Trophoblast cell (in vitro differentiated cells and primary cell): ENCODE data around the gene PGAP2.
A peak's percentile ranks its signal among the peaks of the same experiment; 100 is the strongest.

ENCODE experiments used
- DNase-seq, 2 donors: peaks; one replicate each; pipeline ENCODE4 v3.0.0-alpha.2; 2016
- H2AFZ ChIP-seq: 2 replicates; pipeline ENCODE4 v1.6.1; 2013; ENCODE audit warnings: low read length, moderate library complexity, mild to moderate bottlenecking; ENCODE audit not compliant: insufficient read depth, poor library complexity
- H2AK5ac ChIP-seq: 2 replicates; pipeline ENCODE4 v1.6.1; 2013; ENCODE audit warnings: mild to moderate bottlenecking, low read length
- H2BK120ac ChIP-seq: 2 replicates; pipeline ENCODE4 v1.6.1; 2013; ENCODE audit warnings: low read length, mild to moderate bottlenecking, moderate library complexity; ENCODE audit not compliant: insufficient read depth, poor library complexity
- H2BK12ac ChIP-seq: 2 replicates; pipeline ENCODE4 v1.6.1; 2013; ENCODE audit warnings: mild to moderate bottlenecking, low read length, moderate library complexity
- H2BK5ac ChIP-seq: 2 replicates; pipeline ENCODE4 v1.6.1; 2013; ENCODE audit warnings: low read length, low read depth, moderate library complexity, mild to moderate bottlenecking; ENCODE audit not compliant: poor library complexity
- H3K14ac ChIP-seq: 2 replicates; pipeline ENCODE4 v1.6.1; 2013; ENCODE audit warnings: mild to moderate bottlenecking, low read length
- H3K18ac ChIP-seq: 2 replicates; pipeline ENCODE4 v1.6.1; 2013; ENCODE audit warnings: mild to moderate bottlenecking, low read length
- H3K23ac ChIP-seq: 2 replicates; pipeline ENCODE4 v1.6.1; 2013; ENCODE audit warnings: low read length
- H3K27ac ChIP-seq: 2 replicates; pipeline ENCODE4 v1.5.1; 2013; ENCODE audit warnings: low read depth, mild to moderate bottlenecking, inconsistent platforms, low read length, moderate library complexity
- H3K27me3 ChIP-seq: 2 replicates; pipeline ENCODE4 v1.6.1; 2013; ENCODE audit warnings: inconsistent platforms, mild to moderate bottlenecking, low read length, moderate library complexity; ENCODE audit not compliant: insufficient read depth
- H3K36me3 ChIP-seq, 2 experiments: 1 replicate in 1 of 2; 2 replicates in 1 of 2; pipeline ENCODE4 v1.6.1; 2013; ENCODE audit warnings: low read length in 2 of 2, mild to moderate bottlenecking in 2 of 2, moderate library complexity in 1 of 2; ENCODE audit not compliant: insufficient read depth in 2 of 2, control insufficient read depth in 1 of 2
- H3K4ac ChIP-seq: 2 replicates; pipeline ENCODE4 v1.6.1; 2013; ENCODE audit warnings: low read depth, mild to moderate bottlenecking, low read length, moderate library complexity
- H3K4me1 ChIP-seq, 2 experiments: 1 replicate in 1 of 2; 2 replicates in 1 of 2; pipeline ENCODE4 v1.6.1; 2013; ENCODE audit warnings: low read length in 2 of 2, mild to moderate bottlenecking in 2 of 2, moderate library complexity in 1 of 2; ENCODE audit not compliant: insufficient read depth in 2 of 2, control insufficient read depth in 1 of 2
- H3K4me2 ChIP-seq: 2 replicates; pipeline ENCODE4 v1.6.1; 2013; ENCODE audit warnings: inconsistent platforms, mild to moderate bottlenecking, low read length, moderate library complexity
- H3K4me3 ChIP-seq: 2 replicates; pipeline ENCODE4 v1.5.1; 2013; ENCODE audit warnings: mild to moderate bottlenecking, low read depth, low read length, inconsistent platforms
- H3K79me1 ChIP-seq: one replicate; pipeline ENCODE4 v1.6.1; 2013; ENCODE audit warnings: low read length
- H3K79me2 ChIP-seq: 2 replicates; pipeline ENCODE4 v1.6.1; 2013; ENCODE audit warnings: low read length, mild to moderate bottlenecking; ENCODE audit not compliant: control insufficient read depth, insufficient read depth, poor library complexity
- H3K9ac ChIP-seq: 2 replicates; pipeline ENCODE4 v1.6.1; 2013; ENCODE audit warnings: mild to moderate bottlenecking, low read length
- H3K9me3 ChIP-seq: 2 replicates; pipeline ENCODE4 v1.6.1; 2013; ENCODE audit warnings: low read depth, mild to moderate bottlenecking, control low read depth, inconsistent platforms, low read length; ENCODE audit not compliant: insufficient read depth
- H4K12ac ChIP-seq: 2 replicates; pipeline ENCODE4 v1.6.1; 2013; ENCODE audit warnings: low read depth, mild to moderate bottlenecking, low read length, moderate library complexity
- H4K8ac ChIP-seq: 2 replicates; pipeline ENCODE4 v1.6.1; 2013; ENCODE audit warnings: low read depth, mild to moderate bottlenecking, low read length, moderate library complexity
- H4K91ac ChIP-seq: one replicate; pipeline ENCODE4 v1.6.1; 2013; ENCODE audit warnings: low read depth, mild to moderate bottlenecking, low read length, moderate library complexity
- WGBS: extraction: QIAGEN DNeasy Blood & Tissue Kit; methylation state at CpG from one replicate; pipeline ENCODE4 v1.1.7; 2013; ENCODE audit warnings: missing lambda C conversion rate; ENCODE audit not compliant: insufficient read length, insufficient coverage; ENCODE audit errors: extremely low coverage; 5-methylcytosine and 5-hydroxymethylcytosine counted together

Gene PGAP2

GRCh38 chr11:3808861-3809623, 682 bp downstream of the PGAP2 start:
- no CpG with 5 or more reads among the region's 5 CpGs for WGBS

GRCh38 chr11:3809624-3809928, 1.2 kb downstream of the PGAP2 start:
- Histone ChIP-seq H3K4me1 (peaks cover 9 to 16% of the 10 kb centered on the region in 2 experiments), H3K4me3 (no peak overlapping the region), H4K8ac (no peak overlapping the region), H2AFZ (no peak overlapping the region), H2BK5ac (no peak overlapping the region), H2BK120ac (no peak overlapping the region), H3K9me3 (no peaks in the 10 kb centered on the region), H3K4me2 (no peak overlapping the region), H2AK5ac (no peak overlapping the region), H2BK12ac (no peak overlapping the region), H3K9ac (no peak overlapping the region), H4K12ac (no peak overlapping the region), H3K23ac (no peak overlapping the region), H3K14ac (no peak overlapping the region), H3K27me3 (no peaks in the 10 kb centered on the region), H3K27ac (no peak overlapping the region), H4K91ac (no peak overlapping the region), H3K18ac (no peak overlapping the region), H3K4ac (no peak overlapping the region), H3K36me3 (peaks cover 3 to 5% of the 10 kb centered on the region in 2 experiments), H3K79me2 (peaks cover 4% of the 10 kb centered on the region), H3K79me1 (peaks cover 7% of the 10 kb centered on the region)
- no CpG with 5 or more reads among the region's 1 CpG for WGBS
- DNase-seq: peak in 1 of 2 donors; percentile 23

More at GRCh38 chr11:3808861-3809623, 682 bp downstream of the PGAP2 start:
- Histone ChIP-seq H3K9me3 (no peaks in the 10 kb centered on the region), H3K79me2 (peaks cover 4% of the 10 kb centered on the region), H2AFZ (peak overlapping the region; percentile 98), H4K12ac (peak overlapping the region; percentile 82), H2BK5ac (peak overlapping the region; percentile 29), H4K91ac (peak overlapping the region; percentile 76), H3K23ac (no peak overlapping the region), H2BK12ac (no peak overlapping the region), H3K4me2 (peak overlapping the region; percentile 84), H3K4me3 (peak overlapping the region; percentile 93), H3K9ac (peak overlapping the region; percentile 6), H2BK120ac (peak overlapping the region; percentile 92), H3K4me1 (peaks cover 11 to 18% of the 10 kb centered on the region in 2 experiments), H3K36me3 (peaks cover 3 to 5% of the 10 kb centered on the region in 2 experiments), H3K18ac (peak overlapping the region; percentile 89), H3K4ac (peak overlapping the region; percentile 70), H3K27ac (no peak overlapping the region), H4K8ac (peak overlapping the region; percentile 83), H3K27me3 (no peaks in the 10 kb centered on the region), H3K14ac (peak overlapping the region; percentile 95), H3K79me1 (peaks cover 7% of the 10 kb centered on the region), H2AK5ac (no peak overlapping the region)
- DNase-seq: peak; percentile 74 to 91

GRCh38 chr11:3810446-3810845, 2.1 kb downstream of the PGAP2 start:
- Histone ChIP-seq H3K4me3 (no peak overlapping the region), H2AK5ac (no peak overlapping the region), H3K27ac (no peak overlapping the region), H4K12ac (no peak overlapping the region), H2AFZ (no peak overlapping the region), H3K4me2 (no peak overlapping the region), H3K18ac (no peak overlapping the region), H4K91ac (no peak overlapping the region), H4K8ac (no peak overlapping the region), H3K14ac (no peak overlapping the region), H3K79me1 (peaks cover 7% of the 10 kb centered on the region), H3K4ac (no peak overlapping the region), H2BK12ac (no peak overlapping the region), H3K9me3 (no peaks in the 10 kb centered on the region), H3K36me3 (peaks cover 3 to 5% of the 10 kb centered on the region in 2 experiments), H3K4me1 (peaks cover 9 to 16% of the 10 kb centered on the region in 2 experiments), H2BK5ac (no peak overlapping the region), H3K27me3 (no peaks in the 10 kb centered on the region), H3K9ac (no peak overlapping the region), H2BK120ac (no peak overlapping the region), H3K23ac (no peak overlapping the region), H3K79me2 (peaks cover 4% of the 10 kb centered on the region)
- DNase-seq: no peak
- WGBS: no CpG with 5 or more reads among the region's 3 CpGs

- no CpG with 5 or more reads among the region's 4 CpGs for WGBS
- Histone ChIP-seq H3K4me1 (peaks cover 9 to 16% of the 10 kb centered on the region in 2 experiments), H3K14ac (no peak overlapping the region), H4K8ac (no peak overlapping the region), H3K9ac (no peak overlapping the region), H3K4me2 (no peak overlapping the region), H2BK5ac (no peak overlapping the region), H3K79me1 (peaks cover 7% of the 10 kb centered on the region), H3K9me3 (no peaks in the 10 kb centered on the region), H3K27ac (no peak overlapping the region), H2AK5ac (peak overlapping the region; percentile 53), H3K36me3 (peaks cover 3 to 5% of the 10 kb centered on the region in 2 experiments), H2BK12ac (no peak overlapping the region), H3K4me3 (no peak overlapping the region), H3K27me3 (no peaks in the 10 kb centered on the region), H4K91ac (no peak overlapping the region), H2BK120ac (no peak overlapping the region), H2AFZ (no peak overlapping the region), H3K4ac (no peak overlapping the region), H3K18ac (peak overlapping the region; percentile 5), H3K23ac (no peak overlapping the region), H4K12ac (no peak overlapping the region), H3K79me2 (peaks cover 4% of the 10 kb centered on the region)
- DNase-seq: no peak
Observed at GRCh38 chr11:3810951-3811350, 2.6 kb downstream of the PGAP2 start.
